ENCODE measurements around the gene ANXA10.

DNA sequence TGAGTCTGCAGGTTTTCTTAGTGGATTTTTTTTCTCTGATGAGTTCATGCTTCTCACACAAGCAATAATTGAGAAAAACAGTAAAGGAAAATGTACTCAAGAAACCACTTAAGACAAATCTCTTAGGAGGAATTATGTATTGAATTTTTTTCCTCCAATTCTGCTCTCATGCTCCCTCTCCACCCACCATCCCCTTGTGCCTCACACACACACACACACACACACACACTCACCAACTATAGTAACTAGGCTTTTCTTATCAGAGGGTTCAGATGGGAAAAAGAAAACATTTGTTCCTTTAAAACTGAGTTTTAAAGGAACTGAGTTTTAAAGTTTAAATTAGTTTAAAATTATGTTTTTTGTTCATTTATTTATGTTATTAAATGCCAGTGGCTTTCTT, 47.0 kb upstream of the ANXA10 start:
- TF ChIP-seq ATF3 (IDR thresholded peaks at IDR 0.05; ENCODE audit: insufficient read depth, low read depth, low read length) (no peak), POU5F1 (IDR thresholded peaks at IDR 0.05; ENCODE audit: low read depth, low read length) (no peak), RFX5 (IDR thresholded peaks at IDR 0.05; ENCODE audit: borderline replicate concordance, low read depth, low read length) (no peak)

Measured in H1 (cell line).